ENCODE measurements around the gene PTGR2.

GRCh38 chr14:73851000-73851399 is 631 bp upstream of the PTGR2 start:
- TF ChIP-seq POLR2AphosphoS5 (IDR thresholded peaks at IDR 0.05; ENCODE audit: low read depth, low read length) (no peak), YY1 (IDR thresholded peaks at IDR 0.05; ENCODE audit: low read depth, low read length) (no peak), POLR2A (IDR thresholded peaks at IDR 0.05; ENCODE audit: control extremely low read depth in 1 of 2, low read depth in 2 of 2, low read length in 2 of 2) (no peak), EZH2 (IDR thresholded peaks at IDR 0.05; ENCODE audit: low read depth, low read length, severe bottlenecking) (no peak)
